Measurements from ENCODE around the gene CAPZB.
A peak's percentile ranks its signal among the peaks of the same experiment; 100 is the strongest.

CAPZB gene

DNA sequence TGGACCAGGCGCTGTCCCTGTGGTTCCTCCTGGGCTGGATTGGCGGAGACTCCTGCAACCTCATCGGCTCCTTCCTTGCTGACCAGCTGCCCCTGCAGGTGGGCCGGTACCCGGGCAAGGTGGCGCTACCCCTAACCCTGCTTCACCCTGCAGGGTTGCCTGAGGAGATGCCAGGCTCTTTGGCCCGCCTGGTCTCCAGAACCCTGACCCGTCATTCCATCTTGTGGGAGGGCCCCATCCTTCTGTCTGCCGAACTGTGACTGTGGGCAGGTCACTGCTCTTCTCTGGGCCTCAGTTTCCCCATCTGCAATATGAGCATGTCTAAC, 160.7 kb downstream of the CAPZB start:
- no peak for DNase-seq

DNA sequence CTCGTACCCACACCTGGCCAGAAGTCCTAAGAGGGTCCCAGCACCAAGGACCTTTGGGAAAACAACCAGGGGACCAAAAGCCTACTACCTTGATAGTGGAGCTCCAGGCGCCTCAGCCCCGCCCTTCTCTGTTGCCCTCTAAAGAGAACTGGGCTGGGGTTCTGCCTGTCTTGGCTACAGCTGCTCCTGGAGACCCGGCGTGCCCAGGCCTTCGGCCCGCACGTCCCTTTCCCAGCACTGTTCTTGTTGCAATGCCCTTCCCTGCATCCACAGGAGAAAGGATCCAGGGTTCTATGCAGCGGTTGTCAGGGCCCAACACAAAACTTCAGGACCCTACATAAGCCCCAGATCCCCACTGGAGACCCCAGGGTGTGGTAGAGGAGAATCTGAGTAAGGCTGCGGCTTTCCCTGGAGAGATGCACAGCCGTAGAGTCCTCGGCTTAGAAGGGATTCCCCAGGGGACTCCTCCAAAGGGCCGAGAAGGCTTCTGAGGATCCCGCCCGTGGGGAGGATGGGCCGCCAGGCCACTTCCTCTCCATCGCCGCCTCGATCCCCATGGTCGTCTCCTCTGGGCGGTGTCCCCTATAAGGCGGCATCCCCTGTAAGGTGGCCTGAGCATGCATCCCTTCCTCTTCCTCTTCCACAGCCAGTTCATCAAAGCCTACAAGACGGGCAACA, 161.2 kb downstream of the CAPZB start:
- DNase-seq, result no peak

DNA sequence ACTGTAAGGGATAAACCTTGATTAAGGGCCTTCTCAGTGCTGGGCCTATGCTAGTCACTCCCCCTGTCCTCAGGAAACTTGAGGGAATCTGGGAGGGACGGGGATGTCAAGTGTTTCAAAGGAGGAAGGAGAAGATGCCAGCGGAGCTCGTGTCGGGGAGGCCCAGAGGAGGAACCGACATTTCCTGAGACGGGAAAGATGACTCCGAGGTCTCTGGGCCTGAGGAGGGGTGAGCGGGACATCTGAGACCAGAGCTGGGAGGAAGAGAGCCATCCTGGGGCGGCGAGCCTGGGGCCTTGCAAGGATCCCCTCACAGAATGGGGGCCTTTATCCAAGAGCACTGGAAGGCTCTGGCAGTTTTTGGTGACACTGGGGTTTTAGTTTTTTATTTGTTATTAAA, 162.9 kb downstream of the CAPZB start:
- DNase-seq, result no peak

DNA sequence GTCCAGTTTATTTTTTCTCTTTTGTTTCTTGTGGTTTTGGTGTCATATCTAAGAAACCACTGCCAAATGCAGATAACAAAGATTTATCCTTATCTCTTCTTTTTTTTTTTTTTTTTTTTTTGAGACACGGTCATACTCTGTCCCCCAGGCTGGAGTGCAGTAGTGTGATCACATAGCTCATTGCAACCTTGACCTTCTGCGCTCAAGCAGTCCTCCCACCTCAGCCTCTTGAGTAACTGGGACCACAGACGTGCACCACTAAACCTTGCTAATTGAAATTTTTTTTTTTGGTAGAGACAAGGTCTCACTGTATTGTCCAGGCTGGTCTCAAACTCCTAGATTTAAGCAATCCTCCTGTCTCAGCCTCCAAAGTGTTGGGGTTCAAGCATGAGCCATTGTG, 164.3 kb downstream of the CAPZB start:
- DNase-seq, result no peak

DNA sequence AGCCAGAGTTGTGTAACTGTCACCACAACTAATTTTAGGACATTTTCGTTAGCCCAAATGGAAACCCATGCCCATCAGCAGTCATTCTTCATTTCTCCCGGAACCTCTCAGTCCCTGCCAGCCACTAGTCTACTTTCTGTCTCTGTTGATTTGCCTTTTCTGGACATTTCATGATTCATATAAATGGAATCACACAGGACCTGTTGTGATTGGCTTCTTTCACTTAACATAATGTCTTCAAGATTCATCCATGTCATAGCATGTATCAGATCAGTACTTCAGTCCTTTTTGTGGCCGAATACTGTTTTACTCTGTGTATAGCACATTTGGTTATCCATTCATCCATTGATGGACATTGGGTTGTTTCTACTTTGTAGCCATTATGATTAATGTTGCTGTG, 166.1 kb downstream of the CAPZB start:
- no peak for DNase-seq

DNA sequence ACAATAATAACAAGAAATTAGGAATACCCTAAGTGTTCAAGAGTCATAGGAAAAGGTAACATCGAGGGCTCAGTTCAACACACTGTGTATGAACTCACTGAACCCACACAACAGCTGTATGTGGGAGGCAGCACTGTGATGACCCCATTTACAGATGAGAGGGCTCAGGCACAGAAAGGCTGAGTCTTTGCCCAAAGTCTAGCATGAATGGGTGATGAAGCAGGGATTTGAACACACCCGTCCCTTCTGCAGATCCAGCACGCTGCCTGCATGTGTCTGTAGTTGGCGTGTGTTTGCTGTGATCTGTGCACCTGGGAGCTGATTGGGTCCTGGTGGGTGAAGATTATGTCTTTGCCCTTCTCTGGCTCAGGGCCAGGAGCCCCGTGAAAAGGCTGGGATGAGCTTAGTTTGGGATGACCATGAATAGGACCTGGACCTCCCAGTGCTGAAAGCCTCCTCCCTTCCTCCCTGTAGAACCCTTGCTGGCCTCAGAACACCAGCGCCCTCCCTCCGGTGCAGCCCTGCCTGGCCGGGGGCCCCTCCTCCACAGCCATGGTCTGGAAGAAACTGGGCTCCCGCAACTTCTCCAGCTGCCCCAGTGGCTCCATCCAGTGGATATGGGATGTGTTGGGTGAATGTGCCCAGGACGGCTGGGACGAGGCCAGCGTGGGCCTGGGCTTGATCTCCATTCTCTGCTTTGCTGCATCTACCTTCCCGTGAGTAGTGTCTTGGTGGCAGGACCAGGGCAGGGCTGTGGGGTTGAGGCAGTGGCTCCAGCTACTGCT, 168.0 kb downstream of the CAPZB start:
- DNase-seq, result no peak

DNA sequence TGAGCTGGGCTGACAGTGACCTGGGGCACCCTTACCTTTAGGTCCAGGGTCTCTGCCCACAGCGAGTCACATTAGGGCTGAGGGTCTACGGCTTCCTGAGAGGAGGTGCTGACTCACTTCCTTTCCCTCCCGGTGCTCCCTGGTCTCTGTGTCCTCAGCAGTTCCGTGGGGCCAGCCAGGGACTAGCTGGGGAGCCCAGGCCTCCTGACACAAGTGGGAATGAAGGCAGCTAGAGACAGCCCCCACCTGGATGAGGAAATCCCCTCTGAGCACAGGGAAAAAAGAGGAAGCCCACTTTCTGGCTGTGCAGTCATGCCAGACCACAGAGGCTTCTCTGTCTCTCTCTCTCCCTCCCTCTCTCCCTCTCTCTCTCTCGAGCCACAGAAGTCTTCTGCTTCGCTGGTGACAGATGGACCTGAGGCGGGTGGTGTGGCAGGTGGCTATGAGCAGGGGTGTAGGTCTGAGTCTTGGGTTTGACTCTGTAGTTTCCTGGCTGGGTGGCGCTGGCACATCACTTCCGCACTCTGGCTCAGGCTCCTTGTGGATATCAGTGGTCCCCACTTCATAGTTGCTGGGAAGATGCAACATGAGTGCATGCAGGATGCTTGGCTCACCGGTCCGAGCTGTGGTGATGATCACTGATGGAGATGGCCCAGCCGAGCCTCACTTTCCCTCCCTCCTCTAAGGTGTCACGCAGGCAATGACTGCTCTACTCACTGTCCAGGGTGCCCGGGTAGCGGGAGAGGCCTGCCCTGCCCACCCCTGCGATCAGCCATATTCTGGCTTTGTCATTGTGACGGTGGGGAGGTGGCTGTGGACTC, 169.8 kb downstream of the CAPZB start:
- DNase-seq, result no peak

DNA sequence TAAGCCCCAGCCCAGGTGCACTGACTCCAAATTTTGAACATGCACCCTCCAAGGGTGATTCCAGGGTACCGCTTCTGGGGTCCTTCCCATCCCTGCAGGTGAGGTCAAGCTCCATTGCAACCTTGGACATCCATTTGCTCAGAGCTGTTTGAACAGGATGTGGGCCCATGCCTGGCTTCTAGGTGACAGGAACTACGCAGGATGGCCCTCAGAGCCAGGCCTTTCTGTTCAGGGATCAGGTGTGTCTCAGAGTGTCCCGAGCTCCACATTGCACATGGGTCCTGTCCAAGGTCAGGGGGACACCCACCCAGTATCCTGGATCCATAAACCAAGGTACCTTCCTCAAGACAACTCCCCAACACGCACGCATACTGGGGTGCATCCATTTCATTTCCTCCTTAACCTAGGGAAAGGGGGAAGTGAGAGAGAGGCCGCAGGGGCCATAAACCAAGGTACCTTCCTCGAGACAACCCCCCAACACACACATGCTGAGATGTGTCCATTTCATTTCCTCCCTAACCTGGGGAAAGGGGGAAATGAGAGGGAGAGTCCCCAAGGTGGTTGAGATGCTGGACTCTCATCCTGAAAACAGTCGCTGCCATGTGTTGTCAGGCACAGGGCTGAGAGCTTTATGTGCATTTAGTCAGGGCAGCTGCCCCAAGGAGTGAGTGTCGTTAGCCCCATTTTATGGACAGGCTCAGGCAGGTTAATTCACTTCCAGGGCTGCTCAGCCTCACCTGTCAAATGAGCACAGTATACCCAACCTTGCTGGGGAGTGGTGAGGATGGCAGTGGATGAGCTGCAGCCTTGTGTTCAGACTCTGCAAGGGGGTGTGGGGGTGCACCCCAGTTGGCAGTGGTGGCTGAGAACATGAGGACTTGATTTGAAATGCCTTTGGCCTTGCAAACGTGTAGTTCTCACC, 171.1 kb downstream of the CAPZB start:
- no peak for DNase-seq

DNA sequence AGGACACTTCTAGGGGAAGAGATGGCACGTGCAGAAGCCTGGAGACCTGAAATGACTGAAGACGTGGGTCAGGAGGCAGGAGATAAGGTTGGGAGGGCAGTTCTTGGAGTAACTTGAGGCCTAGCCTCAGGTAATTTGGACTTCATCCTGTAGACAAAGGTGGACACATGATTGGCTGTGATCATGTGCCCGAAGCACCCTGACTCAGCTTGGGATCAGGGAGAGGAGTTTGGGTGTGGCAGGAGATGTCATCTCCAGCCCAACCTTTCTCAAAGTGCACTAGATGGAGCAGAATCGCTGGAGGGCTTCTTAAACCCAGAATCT, 171.7 kb downstream of the CAPZB start:
- no peak for DNase-seq

DNA sequence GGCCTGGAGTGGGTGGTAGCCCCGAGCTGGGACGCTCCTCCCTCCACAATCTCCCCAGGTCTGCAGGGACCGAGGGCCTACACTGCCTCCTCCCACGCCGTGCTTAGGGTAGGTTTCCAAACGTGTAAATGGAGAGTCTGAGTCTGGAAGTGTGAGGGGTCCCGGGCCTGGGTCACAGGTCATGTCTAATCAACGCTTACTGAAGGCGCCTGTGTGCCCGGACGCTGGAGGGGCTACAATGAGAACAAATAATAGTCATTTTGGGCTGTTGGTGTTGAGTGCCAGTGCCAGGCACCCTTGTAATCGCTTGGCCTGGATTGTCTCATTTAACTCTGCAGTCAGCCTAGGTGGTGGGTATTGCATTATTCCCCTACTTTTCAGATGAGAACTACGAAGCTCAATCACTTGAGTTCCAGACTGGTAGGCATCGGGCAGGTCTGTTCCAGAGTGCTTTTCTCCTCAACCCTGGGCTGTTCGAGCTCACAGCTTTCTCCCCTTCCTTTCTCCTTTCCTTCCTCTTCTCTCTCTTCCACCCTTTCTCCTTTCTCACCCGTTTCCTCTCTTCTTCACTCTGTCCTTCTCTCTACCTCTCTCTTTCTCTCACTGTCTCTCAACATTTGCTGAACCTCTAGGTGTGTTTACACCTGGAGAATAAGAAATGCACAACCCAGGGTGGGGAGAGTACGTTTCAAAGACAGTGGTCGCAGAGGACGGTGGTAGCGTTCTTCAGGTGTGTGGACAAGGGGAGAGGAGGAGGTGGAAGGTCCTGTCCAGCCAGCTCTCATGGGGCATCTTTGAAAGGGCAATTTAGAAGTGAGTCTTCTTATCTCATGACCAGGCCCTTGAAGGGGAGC, 172.3 kb downstream of the CAPZB start:
- DNase-seq, result no peak

DNA sequence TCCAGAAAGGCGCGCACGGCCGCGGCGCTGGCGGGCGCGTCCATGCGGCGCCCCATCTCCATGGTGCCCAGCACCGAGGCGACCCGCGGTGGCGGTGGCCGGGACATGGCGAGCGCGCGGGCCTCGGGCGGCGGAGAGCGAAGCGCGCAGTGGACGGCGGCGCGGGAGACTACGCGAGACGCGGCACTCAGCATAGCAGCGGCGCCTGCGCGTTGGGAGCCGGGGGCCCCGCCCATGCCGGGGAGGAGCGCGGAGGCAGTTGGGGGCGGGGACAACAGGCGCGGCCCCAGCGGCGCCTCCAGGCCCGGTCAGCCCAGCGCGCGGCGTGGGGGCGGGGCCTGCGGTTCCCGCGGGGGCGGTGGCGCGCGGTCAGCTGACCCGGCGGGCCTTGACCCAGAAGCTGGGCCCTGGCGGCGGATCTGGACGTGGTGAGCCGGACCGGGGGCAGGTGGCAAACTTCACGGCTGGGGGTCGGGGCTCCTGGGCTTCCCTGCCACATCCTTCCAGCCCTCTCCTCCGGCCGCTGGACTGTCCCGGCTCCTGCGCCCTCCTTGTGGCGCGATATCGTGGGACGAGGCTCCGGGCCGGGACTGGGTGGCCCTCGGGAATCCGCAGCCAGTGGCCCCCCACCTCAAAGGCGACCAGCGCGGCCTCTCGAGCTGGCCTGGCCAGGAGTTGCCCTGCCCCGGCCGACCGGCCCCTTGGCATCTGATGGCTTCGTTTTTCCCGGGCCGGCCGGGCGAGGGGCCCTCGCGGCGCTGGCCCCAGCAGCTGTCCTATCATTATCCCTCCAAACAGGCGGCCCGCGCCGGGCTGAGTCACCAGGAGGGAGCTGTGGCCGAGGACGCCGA, 173.2 kb downstream of the CAPZB start, which contains the start of the genes AKR7A2 and SLC66A1:
TSS of gene AKR7A2 (minus strand) at position 214 of the 851 bp plus-strand sequence. CDS start at position 194, 20 bp downstream.
TSS of gene SLC66A1 (plus strand) at position 396 of the 851 bp plus-strand sequence. CDS start 5,352 bp downstream, outside the sequence.
- peak; percentile 69 for DNase-seq

DNA sequence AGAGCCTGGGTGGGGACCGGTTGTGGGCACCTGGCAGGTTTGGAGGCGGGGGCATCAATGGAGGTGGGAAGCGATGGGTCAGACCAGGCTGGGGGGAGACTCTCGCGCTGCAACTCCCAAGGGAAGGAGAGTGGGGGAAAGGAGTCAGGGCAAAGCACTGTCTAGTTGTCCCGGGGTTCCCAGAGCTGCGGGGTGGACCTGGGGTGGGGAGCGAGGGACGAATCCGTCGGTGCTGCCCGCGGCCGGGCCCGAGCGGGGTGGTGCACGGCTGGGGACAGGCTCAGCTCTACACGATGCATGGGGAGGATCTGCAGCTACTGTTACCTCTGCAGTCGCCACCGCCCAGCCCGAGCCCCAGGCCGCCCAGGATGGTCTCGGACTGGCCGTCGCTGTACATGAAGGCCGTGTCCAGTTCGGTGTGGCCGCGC, 173.8 kb downstream of the CAPZB start:
- DNase-seq, result no peak

DNA sequence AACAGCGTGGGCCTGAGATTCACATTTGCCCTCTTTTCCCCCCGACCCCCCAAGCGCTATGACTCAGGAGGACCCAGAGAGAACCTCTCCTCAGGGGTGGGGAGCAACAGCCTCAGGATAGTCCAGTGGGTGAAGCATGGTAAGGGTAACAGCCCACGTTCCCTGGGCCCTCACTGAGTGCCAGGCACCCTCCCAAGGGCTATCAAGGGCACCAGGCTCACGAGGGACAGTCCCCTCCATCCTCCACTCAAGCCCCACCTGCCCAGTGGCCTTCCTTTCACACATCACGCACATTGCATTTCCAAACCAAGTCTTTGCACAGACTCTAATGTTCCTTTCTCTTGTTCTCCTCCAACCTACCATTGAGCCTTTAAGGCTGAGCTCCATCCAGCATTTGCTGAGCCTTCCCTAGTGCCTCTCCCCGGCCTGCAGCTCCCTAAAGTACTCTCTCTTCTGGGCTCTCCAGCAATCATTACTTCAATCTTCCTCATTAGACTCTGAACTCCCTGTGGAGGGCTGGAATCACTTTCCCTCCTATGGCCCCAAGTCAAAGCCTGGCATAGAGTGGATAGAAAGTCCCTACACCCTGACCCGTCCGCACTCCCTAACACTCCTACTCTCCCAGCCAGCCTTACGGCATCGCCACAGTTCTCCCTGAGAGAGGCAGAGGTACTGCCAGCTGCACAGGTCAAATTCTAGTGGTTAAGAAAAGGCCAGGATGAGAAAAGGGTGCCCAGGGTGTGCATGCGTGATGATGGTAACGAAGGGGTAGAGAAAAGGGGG, 174.4 kb downstream of the CAPZB start:
- DNase-seq, result no peak

DNA sequence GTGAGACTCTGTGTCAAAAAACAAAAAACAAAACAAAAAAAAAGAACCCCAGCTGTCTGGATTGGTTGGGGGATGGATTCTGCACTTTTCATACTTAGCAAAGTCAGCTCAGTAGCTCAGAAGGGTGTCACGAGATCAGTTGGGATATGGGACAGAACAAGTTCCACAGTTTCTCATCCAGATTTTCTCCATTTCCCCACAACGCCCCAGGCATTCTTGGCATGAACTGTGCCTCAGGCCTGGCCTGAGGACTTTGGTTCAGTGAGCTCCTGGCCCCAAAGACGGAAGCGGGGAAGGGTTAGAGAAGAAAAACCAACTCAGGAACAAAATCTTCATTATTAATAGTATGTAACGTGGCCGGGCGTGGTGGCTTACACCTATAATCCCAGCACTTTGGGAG, 175.3 kb downstream of the CAPZB start:
- DNase-seq, result no peak

DNA sequence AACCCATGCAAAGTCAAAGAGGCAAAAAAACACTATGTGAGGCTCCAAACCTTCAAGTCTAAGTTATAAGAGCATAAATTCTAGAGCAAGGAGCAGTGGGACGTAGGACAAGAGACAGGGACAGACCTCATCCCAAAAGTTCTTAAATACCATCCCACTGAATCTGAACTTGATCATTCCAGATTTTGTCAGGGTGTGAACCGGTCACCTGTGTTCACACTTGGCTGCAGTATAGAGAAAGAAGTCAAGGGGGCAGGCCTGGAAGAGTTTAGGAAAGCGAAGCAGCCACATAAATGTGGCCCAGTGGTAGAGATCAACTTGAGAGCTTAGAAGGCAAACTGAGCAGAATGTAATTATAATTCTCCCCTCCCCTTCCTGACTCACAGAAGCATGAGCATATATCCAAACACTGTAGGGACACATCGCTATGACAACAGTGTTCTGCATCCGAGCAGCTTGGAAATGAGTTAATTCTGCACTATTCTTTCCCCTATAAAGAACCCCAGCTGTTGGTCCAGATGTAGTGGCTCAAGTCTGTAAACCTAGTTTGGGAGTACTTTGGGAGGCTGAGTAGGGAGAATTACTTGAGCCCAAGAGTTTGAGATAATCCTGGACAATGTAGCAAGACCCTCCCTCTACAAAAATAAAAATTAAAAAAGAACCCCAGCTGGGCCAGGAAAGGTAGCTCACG, 176.1 kb downstream of the CAPZB start:
- no peak for DNase-seq

DNA sequence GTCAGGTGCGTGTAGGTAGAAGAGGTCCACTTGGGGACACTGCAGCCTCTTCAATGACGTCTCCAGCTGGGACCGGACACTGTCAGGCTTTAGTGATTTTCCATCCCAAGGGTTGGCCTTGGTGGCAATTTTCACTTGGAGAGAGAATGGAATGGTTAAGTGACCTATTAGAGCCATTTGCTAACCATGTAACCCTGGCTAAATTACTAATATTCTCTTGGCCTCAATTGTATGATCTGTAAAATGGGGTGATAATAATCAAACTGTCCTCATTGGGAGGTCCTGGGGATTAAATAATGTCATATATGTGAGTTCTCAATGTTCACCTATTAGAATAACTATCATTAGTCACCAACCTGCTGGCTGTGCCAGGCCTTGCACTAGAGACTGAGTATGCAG, 176.8 kb downstream of the CAPZB start:
- DNase-seq, result no peak

DNA sequence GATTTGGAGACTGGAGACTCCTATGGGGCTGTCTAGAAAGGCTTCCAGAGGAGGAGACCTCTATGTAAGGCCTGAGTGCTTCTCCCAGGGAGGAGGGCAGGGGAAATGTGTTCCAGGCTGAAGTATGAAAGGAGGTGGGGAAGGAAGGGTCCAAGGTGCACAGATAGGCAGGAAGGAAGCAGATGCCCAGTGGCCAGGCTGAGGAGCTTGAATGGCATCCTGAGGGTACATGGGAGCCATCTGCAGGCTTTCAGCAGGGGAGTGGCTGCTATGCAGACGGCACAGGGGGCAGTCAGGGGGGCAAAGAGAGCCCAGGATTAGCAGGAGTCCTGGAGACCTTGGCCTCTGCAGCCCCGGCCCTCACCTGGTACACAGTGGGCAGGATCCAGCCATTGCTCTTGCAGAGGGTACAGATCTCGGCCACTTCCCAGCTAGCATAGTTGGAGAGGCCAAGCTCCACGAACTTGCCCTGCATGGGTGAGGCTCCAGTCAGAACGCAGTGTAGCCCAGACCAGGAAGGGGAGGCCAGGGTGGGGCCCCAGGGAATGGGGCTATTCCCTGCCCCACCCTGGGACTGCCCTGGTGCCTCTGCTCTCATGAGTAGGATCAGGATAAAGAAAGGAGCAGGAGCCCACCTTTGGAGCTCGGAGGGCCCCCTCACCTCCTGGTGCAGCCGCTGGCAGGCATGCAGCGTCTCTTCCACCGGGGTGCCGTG, 177.4 kb downstream of the CAPZB start:
- no peak for DNase-seq

DNA sequence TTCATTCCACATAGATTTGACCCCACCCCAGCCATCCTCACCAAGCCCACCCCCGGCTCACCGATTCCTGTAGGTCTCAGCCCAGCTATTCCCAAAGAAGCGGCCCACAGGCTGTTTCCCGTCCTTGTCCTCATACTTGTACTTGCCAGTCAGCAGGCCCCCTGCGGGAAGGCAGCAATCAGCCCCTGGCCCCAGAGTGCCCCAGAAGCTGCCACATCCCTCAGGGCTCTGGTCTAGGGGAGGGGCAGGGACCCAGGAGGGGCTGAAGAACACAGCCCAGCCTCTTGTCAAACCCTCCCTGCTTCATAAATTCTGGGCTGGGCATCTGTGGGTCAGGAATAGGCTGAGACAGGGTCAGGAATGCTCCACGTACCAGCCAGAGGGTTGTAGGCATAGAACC, 178.4 kb downstream of the CAPZB start:
- DNase-seq, result no peak

DNA sequence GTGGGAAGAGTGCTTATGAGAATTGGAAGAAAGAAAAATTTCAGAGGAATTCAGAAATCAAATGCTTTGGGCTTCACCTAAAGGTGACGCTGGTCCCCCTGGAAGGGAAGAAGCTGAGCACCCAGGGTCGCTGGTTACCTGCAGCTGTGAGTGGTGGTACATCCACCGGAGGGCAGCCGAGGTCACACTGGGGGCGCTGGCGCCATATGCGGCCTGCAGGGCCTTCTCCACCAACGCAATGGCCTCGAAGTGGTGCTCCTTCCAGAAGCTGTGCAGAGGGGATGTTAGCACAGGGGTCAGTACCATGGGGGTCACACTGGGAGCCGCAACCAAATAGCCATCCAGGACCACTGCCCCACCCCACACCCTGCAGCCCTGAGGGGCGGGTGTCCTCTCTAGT, 179.5 kb downstream of the CAPZB start:
- DNase-seq, result no peak
